Activated naive CD4-positive, alpha-beta T cell treated with anti-CD3 and anti-CD28 coated beads, Interleukin-2, amount 50 U/mL, for 72 hours (primary cell): Measurements from ENCODE around the gene PIK3CA. TPM values are rescaled to one million over a fixed set of nuclear protein-coding genes. Genes with fewer than 3 reads are reported as not detected.
"Not testable (repeated sequence)": the region's sequence is repeated elsewhere in the genome, so short reads cannot be mapped to it uniquely, and the experiment has no call there.

ENCODE experiments used
- ATAC-seq, 2 donors: fragments of 150-1000 bp; cut with Tn5 transposase; 2 replicates each; pipeline ENCODE4 v1.10.0; 2021; ENCODE audit warnings: mild to moderate bottlenecking in 2 of 2, moderate library complexity in 2 of 2
- DNase-seq, 2 donors: peaks; one replicate each; pipeline ENCODE4 v3.0.0; 2021 to 2022; ENCODE audit warnings: low spot score in 2 of 2
- H3K27ac Mint-ChIP-seq, 2 donors: one replicate each; pipeline ENCODE4 v1.8.0; 2022; ENCODE audit warnings: mild to moderate bottlenecking in 2 of 2, mixed read lengths in 2 of 2
- H3K36me3 Mint-ChIP-seq, 2 donors: one replicate each; pipeline ENCODE4 v1.8.0; 2022; ENCODE audit warnings: mixed read lengths in 2 of 2
- H3K9me3 Mint-ChIP-seq, 2 donors: one replicate each; pipeline ENCODE4 v1.8.0; 2022; ENCODE audit warnings: mixed read lengths in 2 of 2
- total RNA-seq, 2 donors: library from RNA; stranded (reverse); gene quantifications; one replicate each; pipeline ENCODE4 v1.2.3, GENCODE V29; 2022

The PIK3CA gene
- total RNA-seq, result 10 to 100 TPM in 1 of 2 donors, 1 to 10 TPM in 1; 9.0 to 16.0 TPM

DNA sequence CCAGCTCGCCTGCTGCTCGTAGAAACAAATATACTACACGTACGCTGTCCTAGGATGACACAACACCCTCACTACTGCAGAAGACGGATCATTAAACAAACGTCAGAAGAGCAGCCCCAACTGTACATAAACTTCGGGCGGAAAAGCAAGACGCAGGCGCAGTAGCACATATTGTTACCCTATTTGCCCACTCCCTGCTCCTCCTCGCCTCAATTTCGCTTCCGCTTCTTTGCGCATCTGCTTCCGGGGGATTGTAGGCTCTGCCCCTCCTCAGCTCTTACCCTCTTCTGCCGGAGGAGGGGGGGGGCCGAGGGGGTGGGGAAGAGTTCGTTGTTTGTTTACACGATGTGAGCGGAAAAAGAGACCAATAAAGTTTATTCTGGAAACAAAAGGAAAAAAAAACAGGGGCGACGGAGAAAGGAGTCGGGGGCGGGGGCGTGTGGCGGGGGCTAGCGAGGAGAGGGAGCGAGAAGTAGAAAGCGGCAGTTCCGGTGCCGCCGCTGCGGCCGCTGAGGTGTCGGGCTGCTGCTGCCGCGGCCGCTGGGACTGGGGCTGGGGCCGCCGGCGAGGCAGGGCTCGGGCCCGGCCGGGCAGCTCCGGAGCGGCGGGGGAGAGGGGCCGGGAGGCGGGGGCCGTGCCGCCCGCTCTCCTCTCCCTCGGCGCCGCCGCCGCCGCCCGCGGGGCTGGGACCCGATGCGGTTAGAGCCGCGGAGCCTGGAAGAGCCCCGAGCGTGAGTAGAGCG, at the start of gene PIK3CA:
TSS of gene PIK3CA (plus strand) at position 485 of the 743 bp plus-strand sequence. CDS start 50,469 bp downstream, outside the sequence.
- Mint-ChIP-seq H3K27ac (peak within 1 kb of the TSS in 1 of 2 donors; percentile 97), H3K9me3 (no peaks in the 10 kb centered on the region), H3K36me3 (no peaks in the 10 kb centered on the region)
- DNase-seq (peak; percentile 83 to 88), ATAC-seq (peak; percentile 70 to 81)

DNA sequence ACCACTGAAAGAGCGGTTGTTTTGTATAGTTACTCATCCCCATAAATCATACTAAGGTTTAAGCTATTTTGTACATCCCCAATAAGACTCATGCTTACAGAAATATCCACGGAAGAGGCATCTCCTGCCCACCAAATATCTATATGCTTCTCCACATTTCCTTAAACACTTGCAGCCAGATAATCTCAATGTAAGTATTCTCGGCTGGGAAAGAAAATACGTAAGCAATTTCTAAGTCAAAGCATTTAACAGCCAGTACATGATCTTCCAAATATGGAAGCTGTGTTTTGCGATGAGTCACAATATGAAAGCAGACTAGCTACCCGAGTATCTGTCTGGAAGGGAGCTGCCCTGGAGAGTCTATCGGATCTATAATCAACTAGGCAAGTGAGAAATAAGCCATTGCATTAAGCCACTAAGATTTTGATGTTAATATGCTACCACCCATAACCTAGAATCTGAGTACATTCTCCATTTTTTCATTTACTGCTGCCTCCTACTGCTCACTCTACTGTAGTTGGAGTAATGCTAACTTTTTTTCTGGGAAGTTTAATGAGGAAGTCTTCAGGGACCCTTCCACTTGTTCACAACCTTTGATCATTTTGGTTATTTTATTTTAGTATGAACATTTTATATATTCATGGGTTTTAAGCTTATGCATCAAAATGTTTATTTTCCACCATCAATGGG, 49.6 kb upstream of the PIK3CA start:
- H3K9me3 Mint-ChIP-seq, result no peaks in the 10 kb centered on the region
- no peak for ATAC-seq
- H3K36me3 Mint-ChIP-seq, result no peaks in the 10 kb centered on the region
- H3K27ac Mint-ChIP-seq, result no peak overlapping the region
- no peak for DNase-seq

DNA sequence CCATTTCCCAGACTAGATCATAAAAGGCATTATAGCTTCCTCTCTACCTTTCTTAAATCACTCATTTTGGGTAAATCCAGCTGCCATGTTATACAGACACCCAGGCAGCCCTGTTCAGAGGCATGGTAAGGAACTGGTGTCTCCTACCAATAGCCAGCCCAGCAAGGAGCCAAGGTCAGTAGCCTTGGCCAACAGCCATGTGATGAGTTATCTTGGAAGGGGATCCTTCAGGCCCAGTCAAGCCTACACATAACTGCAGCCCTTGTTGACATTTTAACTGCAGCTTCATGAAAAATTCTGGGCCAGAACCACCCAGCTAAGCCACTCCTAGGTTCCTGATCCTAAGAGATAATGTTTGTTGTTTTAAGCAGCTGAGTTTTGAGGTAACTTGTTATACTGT, 47.5 kb upstream of the PIK3CA start:
- DNase-seq, result no peak
- Mint-ChIP-seq H3K27ac (no peak overlapping the region), H3K9me3 (no peaks in the 10 kb centered on the region), H3K36me3 (no peaks in the 10 kb centered on the region)
- ATAC-seq, result no peak

DNA sequence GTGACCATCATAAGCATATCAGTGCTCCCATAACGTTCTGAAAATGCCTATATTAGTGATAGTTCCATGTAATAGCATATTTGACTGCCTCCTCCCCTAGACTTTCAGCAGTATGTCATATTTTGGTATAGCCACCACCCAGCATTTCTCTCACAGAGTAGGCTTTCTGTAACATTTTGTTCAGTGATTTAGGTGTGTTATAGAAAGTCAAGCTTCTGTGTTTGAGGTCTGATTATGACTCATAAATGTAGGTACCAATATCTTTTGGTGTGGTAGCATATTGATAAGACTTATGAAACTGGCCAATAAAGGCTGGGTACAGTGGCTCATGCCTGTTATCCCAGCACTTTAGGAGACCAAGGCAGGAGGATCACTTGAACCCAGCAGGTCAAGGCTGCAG, 42.3 kb upstream of the PIK3CA start:
- no peaks in the 10 kb centered on the region for H3K36me3 Mint-ChIP-seq
- no peak overlapping the region for H3K27ac Mint-ChIP-seq
- DNase-seq (no peak), ATAC-seq (peak; percentile 22 to 60)
- H3K9me3 Mint-ChIP-seq, result peaks cover 0 to 8% of the 10 kb centered on the region in 2 donors

DNA sequence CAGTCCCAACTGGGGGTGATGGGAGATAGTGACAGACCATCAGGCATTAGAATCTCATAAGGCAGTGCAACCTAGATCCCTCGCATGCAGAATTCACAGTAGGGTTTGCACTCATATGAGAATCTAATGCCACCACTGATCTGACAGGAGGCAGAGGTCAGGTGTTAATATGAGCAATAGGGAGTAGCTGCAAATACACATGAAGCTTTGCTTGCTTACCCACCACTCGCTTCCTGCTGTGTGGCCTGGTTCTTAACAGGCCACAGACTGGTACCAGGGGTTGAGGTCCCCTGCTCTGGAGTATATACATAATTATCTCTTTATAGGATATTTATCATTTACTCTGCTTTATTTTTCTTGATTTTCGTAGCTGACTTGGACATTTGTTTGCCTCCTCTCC, 40.5 kb upstream of the PIK3CA start:
- DNase-seq, result no peak
- Mint-ChIP-seq H3K36me3 (no peaks in the 10 kb centered on the region), H3K9me3 (peaks cover 0 to 8% of the 10 kb centered on the region in 2 donors), H3K27ac (no peak overlapping the region)
- ATAC-seq, result no peak

DNA sequence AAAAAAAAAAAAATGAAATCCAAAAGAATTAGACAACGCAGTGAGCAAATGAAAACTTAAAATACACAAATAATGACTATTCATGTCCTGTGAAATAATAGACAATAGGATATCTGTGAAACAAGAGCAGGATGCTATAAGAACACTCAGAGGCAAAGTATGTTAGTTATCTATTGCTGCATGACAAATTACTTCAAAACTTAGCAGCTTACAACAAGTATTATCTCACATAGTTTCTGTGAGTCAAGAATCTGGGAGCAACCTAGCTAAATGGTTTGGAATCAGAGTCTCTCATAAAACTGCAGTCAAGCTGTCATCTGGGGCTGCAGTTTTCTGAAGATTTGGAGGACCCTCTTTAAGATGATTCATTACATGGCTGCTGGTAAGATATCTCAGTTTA, 40.1 kb upstream of the PIK3CA start:
- DNase-seq (no peak), ATAC-seq (no peak)
- Mint-ChIP-seq H3K27ac (no peak overlapping the region), H3K9me3 (peaks cover 0 to 8% of the 10 kb centered on the region in 2 donors), H3K36me3 (no peaks in the 10 kb centered on the region)

DNA sequence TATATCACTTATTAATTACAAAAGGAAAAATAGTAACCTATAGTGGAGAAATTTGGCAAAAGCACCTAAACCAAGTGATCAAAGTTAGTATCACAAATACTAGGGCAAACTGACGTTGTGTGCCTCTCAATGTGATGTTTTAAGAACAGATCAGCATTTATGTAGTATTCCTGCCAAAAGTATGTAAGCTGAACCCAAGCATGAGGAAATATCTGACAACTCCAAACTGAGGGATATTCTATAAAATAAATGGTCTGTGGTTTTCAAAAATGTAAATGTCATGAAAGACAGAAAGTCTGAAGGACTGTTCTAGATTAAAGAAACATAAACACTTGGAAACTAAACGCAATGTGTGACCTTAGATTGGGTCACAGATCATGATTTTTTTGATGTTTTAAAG, 34.3 kb upstream of the PIK3CA start:
- Mint-ChIP-seq H3K36me3 (peaks cover 0 to under 1% of the 10 kb centered on the region in 2 donors), H3K27ac (no peak overlapping the region), H3K9me3 (peaks cover 0 to 5% of the 10 kb centered on the region in 2 donors)
- ATAC-seq, result no peak
- no peak for DNase-seq

DNA sequence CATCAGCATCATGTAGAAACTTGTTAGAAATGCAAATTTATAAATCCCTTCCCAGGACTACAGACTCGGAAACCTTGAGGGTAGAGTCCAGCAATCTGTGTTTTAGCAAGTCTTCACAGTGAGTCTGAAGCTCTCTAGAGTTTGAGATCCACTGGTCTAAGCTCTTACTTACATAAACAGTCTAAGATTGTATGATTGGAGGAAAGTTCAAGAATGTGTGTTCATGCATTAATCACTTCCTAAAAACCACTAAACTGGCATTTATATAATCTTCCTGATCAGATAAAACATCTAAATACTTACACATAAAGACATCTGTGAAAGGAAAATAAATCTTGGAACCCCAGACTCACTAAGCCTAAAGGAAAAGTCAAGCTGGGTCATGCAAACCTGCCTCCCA, 32.7 kb upstream of the PIK3CA start:
- ATAC-seq, H3K27ac Mint-ChIP-seq, H3K36me3 Mint-ChIP-seq, DNase-seq, H3K9me3 Mint-ChIP-seq: not testable (repeated sequence)

DNA sequence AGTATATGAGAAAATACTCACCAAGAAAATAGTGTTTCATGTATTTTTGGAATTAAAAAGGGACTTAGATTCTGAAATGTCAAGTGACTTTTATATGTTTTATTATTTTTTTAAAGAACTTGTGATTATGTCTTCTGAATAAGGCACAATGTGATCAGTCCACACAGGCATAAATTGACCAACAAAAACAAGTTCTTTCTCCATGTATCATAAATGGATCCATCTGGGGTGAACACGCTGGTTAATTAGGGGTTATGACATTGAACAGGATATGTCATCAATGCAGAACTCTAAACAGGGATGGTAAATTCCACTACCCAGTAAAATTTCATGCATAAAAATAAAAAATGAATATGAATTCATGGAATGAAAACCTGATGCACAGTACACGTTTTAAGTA, 31.3 kb upstream of the PIK3CA start:
- ATAC-seq (no peak), DNase-seq (no peak)
- Mint-ChIP-seq H3K9me3 (peaks cover 0 to 4% of the 10 kb centered on the region in 2 donors), H3K27ac (no peak overlapping the region), H3K36me3 (peaks cover 0 to 4% of the 10 kb centered on the region in 2 donors)

DNA sequence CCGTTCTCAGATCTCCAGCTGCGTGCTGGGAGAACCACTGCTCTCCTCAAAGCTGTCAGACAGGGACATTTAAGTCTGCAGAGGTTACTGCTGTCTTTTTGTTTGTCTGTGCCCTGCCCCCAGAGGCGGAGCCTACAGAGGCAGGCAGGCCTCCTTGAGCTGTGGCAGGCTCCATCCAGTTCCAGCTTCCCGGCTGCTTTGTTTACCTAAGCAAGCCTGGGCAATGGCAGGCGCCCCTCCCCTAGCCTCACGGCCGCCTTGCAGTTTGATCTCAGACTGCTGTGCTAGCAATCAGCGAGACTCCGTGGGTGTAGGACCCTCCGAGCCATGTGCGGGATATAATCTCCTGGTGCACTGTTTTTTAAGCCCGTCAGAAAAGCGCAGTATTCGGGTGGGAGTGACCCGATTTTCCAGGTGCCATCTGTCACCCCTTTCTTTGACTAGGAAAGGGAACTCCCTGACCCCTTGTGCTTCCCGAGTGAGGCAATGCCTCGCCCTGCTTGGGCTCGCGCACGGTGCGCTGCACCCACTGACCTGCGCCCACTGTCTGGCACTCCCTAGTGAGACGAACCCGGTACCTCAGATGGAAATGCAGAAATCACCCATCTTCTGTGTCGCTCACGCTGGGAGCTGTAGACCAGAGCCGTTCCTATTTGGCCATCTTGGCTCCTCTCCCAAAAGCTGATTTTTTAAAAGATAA, 15.8 kb upstream of the PIK3CA start:
- not testable (repeated sequence) for H3K36me3 Mint-ChIP-seq, ATAC-seq

DNA sequence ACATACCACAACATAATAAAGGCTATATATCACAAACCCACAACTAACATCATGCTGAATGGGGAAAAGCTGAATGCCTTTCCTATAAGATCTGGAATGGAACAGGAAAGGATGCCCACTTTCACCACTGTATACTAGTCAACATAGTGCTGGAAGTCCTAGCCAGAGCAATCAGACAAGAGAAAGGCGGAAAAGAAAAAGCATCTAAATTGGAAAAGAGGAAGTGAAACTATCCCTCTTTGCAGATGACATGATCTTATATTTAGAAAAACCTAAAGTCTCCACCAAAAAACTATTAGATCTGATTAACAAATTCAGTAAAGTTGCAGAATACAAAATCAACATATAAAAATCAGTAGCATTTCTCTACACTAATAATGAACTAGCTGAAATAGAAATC, 14.6 kb upstream of the PIK3CA start:
- ATAC-seq (no peak), DNase-seq (no peak)
- H3K27ac Mint-ChIP-seq, result no peak overlapping the region
- peaks cover 0 to 4% of the 10 kb centered on the region in 2 donors for H3K9me3 Mint-ChIP-seq
- peaks cover 0 to 5% of the 10 kb centered on the region in 2 donors for H3K36me3 Mint-ChIP-seq

More for the DNA sequence above, 15.8 kb upstream of the PIK3CA start:
- H3K27ac Mint-ChIP-seq, H3K9me3 Mint-ChIP-seq, DNase-seq: not testable (repeated sequence)

DNA sequence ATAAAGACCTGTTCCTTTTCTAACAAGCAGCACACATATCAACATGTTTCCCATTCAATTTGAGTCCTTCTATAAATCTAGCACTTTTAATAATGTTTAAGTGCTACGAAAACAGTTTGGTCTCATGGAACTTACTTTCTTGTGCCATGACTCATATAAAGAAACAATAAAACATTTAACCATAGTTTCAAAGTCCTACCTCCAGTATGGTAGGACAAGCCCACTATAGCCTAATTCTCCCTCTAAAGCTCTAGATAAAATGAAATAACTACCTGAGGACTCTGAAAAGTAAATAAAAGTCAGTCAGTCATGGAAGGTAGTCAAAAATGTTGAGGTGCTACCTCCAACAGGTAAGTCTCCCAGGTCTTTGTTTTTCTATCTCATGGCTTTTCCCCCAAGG, 12.0 kb upstream of the PIK3CA start:
- Mint-ChIP-seq H3K36me3 (peaks cover 0 to 5% of the 10 kb centered on the region in 2 donors), H3K9me3 (peaks cover 0 to 11% of the 10 kb centered on the region in 2 donors), H3K27ac (no peak overlapping the region)
- ATAC-seq, result no peak
- DNase-seq, result no peak

DNA sequence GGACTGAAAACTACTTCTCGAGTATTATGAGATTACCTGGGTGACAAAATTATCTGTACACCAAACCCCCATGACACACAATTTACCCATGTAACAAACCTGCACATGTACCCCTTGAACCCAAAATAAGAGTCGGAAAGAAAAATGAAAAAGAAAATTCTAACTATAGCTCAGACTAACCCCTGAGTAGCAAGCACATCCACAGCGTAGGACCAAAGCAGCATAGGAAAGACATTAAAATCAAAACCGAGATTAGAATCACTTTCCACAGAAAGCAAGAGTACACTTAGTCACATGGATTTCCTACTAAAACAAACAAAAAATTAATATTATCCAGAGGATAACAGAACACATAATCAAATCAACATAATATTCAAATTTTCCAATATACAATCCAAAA, 6.3 kb upstream of the PIK3CA start:
- peak in 1 of 2 donors; percentile 58 for ATAC-seq
- H3K9me3 Mint-ChIP-seq, result peaks cover 0 to 11% of the 10 kb centered on the region in 2 donors
- no peak for DNase-seq
- H3K36me3 Mint-ChIP-seq, result no peaks in the 10 kb centered on the region
- no peak overlapping the region for H3K27ac Mint-ChIP-seq

DNA sequence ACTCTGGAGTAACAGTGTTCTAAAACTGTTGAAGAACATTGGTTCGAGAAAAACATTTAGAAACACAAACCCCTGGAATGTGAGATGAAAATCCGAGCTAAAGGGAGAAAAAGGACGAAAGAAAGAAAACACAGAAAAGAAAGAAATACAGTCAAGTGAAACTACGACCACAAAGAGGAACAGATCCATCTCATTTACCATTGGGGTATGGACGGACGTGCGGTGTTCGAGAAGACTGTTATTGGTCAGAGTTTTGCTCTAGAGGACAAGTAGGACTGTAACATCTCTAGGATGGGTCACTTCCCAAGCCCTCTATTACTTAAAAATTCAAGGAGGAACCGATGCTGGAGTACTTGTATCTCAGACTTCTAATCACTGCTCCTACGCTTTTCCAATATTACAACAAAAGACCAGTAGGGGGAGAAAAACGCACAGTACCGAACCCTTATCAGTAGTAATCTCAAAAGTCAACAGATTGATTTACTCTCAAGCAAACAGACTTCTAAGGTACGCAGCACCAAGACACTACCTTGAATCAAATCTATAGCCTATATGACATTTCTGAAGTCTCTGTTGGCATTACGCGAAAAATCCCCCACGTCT, 1.1 kb upstream of the PIK3CA start:
- Mint-ChIP-seq H3K9me3 (no peaks in the 10 kb centered on the region), H3K27ac (peak overlapping the region in 1 of 2 donors; percentile 31), H3K36me3 (no peaks in the 10 kb centered on the region)
- DNase-seq (no peak), ATAC-seq (peak; percentile 0 to 29)

DNA sequence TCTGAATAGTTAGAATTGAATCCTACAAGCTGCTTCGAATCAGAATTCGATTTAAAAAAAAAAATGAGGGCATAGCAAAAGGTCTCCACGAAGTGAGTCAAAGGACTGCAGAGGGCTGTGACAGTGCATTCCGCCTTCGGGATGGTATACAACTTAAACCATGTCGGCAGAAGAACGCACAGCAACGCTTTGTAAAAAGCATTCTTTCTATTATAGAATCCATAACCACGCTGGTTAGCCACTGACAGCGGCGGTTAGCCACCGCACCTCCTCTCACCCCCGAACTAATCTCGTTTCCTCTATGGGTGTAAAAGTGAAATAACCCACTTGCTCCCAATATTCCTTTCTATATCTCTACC, 664 bp upstream of the PIK3CA start:
- H3K36me3 Mint-ChIP-seq, result no peaks in the 10 kb centered on the region
- ATAC-seq (peak; percentile 59 to 71), DNase-seq (peak; percentile 60 to 84)
- H3K27ac Mint-ChIP-seq, result no peak overlapping the region
- H3K9me3 Mint-ChIP-seq, result no peaks in the 10 kb centered on the region

DNA sequence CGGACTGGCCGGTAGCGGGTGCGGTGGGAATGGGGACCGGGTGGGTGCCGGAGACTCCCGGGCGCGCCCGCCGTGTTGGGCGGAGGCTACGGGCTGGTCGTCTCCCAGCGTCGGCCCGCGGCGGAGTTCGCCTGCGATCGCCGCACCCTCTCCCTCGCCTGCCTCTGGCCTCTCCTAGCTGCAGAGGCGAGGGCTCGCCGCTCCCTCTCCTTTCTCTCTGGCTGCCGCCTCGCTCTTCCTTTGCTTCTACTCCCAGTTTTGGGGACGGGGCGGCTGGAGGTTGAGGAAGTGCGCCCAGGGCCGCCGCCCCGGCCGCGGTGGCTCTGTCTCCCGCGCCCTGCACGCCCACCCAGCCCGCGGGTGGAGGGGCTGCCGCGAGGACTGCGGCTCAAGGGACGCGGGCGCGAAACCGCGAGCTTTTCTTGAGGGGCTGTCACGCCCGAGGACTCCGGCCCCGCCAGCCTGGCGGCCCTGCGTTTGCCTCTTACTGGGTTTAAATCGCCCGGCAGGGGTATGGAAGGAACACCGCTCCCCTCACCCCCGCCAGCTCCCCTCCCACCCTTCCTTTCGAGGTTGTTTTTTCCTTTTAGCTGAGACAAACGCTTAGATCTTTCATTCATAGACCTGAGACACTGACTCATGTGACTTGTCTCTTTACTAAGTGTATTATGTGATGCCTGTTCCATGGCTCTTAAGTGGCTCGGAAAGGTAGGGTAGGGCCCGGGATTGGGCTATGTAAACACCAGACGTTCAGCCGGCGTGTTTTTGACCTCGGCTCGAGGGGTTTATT, 654 bp downstream of the PIK3CA start:
- Mint-ChIP-seq H3K9me3 (no peaks in the 10 kb centered on the region), H3K27ac (peak overlapping the region in 1 of 2 donors; percentile 97), H3K36me3 (no peaks in the 10 kb centered on the region)
- ATAC-seq (peak; percentile 42 to 55), DNase-seq (peak; percentile 48 to 63)
